ENCODE measurements around the gene DGKG. TPM values are rescaled to one million over a fixed set of nuclear protein-coding genes. Genes with fewer than 3 reads are reported as not detected.

Gene DGKG
- total RNA-seq, 4 donors from 2014 or later, result 1.3 to 5.7 (median 2.3) TPM

DNA sequence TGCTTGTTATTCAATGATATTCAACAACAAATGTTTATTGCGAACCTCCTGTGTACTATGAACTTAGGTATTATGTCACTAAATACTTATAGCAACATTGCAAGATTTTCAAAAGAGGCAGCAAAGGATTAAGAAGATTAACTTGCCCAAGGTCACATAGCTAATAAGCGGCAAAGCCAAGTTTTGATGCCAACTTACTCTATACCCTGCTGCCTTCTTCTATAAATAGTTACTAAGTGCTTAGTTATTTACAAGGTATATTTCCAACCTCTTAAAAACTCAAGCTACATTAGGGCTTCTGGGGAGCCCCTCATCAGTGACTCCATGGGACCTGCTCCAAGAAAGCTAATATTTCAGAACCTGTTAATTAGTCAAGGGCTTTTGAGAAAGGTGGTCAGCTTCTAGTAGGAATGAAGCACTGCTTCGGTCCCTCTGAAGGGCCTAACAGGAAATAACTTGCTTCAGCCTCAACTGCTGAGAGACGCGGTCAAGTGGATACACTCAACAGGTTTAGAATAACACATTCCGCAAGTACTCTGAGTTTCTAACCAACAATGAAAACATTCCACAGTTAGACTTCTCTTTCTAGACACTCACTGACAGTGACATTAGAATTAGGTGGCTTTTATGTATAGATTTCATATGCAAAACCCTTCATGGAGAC is 125.5 kb downstream of the DGKG start:
- Histone ChIP-seq H3K9me3 (no peaks in the 10 kb centered on the region), H3K4me3 (no peak overlapping the region), H3K27ac (no peak overlapping the region), H3K36me3 (no peaks in the 10 kb centered on the region), H3K4me1 (no peaks in the 10 kb centered on the region), H3K27me3 (no peaks in the 10 kb centered on the region)
- DNase-seq (ENCODE audit: low spot score in 2 of 2), result no peak
- TF ChIP-seq, protein P1, sequence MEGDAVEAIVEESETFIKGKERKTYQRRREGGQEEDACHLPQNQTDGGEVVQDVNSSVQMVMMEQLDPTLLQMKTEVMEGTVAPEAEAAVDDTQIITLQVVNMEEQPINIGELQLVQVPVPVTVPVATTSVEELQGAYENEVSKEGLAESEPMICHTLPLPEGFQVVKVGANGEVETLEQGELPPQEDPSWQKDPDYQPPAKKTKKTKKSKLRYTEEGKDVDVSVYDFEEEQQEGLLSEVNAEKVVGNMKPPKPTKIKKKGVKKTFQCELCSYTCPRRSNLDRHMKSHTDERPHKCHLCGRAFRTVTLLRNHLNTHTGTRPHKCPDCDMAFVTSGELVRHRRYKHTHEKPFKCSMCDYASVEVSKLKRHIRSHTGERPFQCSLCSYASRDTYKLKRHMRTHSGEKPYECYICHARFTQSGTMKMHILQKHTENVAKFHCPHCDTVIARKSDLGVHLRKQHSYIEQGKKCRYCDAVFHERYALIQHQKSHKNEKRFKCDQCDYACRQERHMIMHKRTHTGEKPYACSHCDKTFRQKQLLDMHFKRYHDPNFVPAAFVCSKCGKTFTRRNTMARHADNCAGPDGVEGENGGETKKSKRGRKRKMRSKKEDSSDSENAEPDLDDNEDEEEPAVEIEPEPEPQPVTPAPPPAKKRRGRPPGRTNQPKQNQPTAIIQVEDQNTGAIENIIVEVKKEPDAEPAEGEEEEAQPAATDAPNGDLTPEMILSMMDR (IDR thresholded peaks at IDR 0.05), result no peak
- TF ChIP-seq POLR2A (IDR thresholded peaks at IDR 0.05) (no peak), EP300 (IDR thresholded peaks at IDR 0.05) (no peak)
- WGBS, 2 donors, result 93 to 95% methylated on average over 6 of the region's 6 CpGs

GRCh38 chr3:186235554-186235953 is 126.5 kb downstream of the DGKG start:
- H3K4me1 ChIP-seq, result no peaks in the 10 kb centered on the region
- WGBS, 2 donors, result 62 to 70% methylated on average over 5 of the region's 5 CpGs
- H3K9me3 ChIP-seq, result no peaks in the 10 kb centered on the region
- DNase-seq (ENCODE audit: low spot score in 2 of 2), result no peak
- no peaks in the 10 kb centered on the region for H3K36me3 ChIP-seq
- H3K27me3 ChIP-seq, result no peaks in the 10 kb centered on the region
- H3K27ac ChIP-seq, result no peak overlapping the region
- no peak overlapping the region for H3K4me3 ChIP-seq
- TF ChIP-seq, protein P1 (IDR thresholded peaks at IDR 0.05), result no peak
- TF ChIP-seq POLR2A (IDR thresholded peaks at IDR 0.05) (no peak), EP300 (IDR thresholded peaks at IDR 0.05) (no peak)

GRCh38 chr3:186234152-186234551 is 127.9 kb downstream of the DGKG start:
- Histone ChIP-seq H3K27me3 (no peaks in the 10 kb centered on the region), H3K4me3 (no peak overlapping the region), H3K4me1 (no peaks in the 10 kb centered on the region), H3K27ac (no peak overlapping the region), H3K9me3 (no peaks in the 10 kb centered on the region), H3K36me3 (no peaks in the 10 kb centered on the region)
- DNase-seq (ENCODE audit: low spot score in 2 of 2), result no peak
- TF ChIP-seq EP300 (IDR thresholded peaks at IDR 0.05) (no peak), POLR2A (IDR thresholded peaks at IDR 0.05) (no peak)
- TF ChIP-seq, protein P1 (IDR thresholded peaks at IDR 0.05), result no peak
- WGBS, 2 donors, result 80% methylated on average over 5 of the region's 5 CpGs

GRCh38 chr3:186226482-186226881 is 135.6 kb downstream of the DGKG start:
- no peaks in the 10 kb centered on the region for H3K9me3 ChIP-seq
- 88 to 96% methylated on average over 2 of the region's 2 CpGs for WGBS, 2 donors
- TF ChIP-seq EP300 (IDR thresholded peaks at IDR 0.05) (no peak), POLR2A (IDR thresholded peaks at IDR 0.05) (no peak)
- TF ChIP-seq, protein P1 (IDR thresholded peaks at IDR 0.05), result no peak
- no peak for DNase-seq (ENCODE audit: low spot score in 2 of 2)
- H3K36me3 ChIP-seq, result no peaks in the 10 kb centered on the region
- no peaks in the 10 kb centered on the region for H3K27me3 ChIP-seq
- H3K27ac ChIP-seq, result no peak overlapping the region
- H3K4me1 ChIP-seq, result peaks cover 0 to 3% (median 0%) of the 10 kb centered on the region in 4 donors
- H3K4me3 ChIP-seq, result no peak overlapping the region

DNA sequence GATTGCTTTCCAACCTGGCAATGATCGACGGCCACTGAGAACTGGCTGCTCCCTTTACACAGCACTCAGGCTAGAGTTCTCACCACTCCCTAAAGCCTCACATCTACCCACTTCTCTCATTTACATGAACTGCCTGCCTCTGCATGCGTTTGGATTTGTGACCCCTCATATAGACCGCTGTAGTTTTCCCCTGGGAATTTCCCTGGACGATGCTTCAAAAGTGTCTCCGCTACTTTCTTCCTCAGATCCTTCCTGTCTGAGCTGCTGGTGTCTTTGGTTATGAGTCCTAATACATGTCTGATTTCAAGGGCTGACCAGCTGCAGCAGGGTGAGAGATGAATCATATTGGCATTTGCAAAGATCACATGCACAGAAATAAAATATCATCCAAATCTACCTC is 136.4 kb downstream of the DGKG start:
- 64 to 66% methylated on average over 6 of the region's 6 CpGs for WGBS, 2 donors
- Histone ChIP-seq H3K36me3 (no peaks in the 10 kb centered on the region), H3K4me3 (no peak overlapping the region), H3K27me3 (no peaks in the 10 kb centered on the region), H3K9me3 (no peaks in the 10 kb centered on the region), H3K27ac (no peak overlapping the region), H3K4me1 (peaks cover 0 to 12% (median 0%) of the 10 kb centered on the region in 4 donors)
- TF ChIP-seq EP300 (IDR thresholded peaks at IDR 0.05) (no peak), POLR2A (IDR thresholded peaks at IDR 0.05) (no peak)
- TF ChIP-seq, protein P1 (IDR thresholded peaks at IDR 0.05), result no peak
- no peak for DNase-seq (ENCODE audit: low spot score in 2 of 2)

Measured in tibial nerve (tissue), 4 donors.